Measurements from ENCODE around the gene ZNF771.

DNA sequence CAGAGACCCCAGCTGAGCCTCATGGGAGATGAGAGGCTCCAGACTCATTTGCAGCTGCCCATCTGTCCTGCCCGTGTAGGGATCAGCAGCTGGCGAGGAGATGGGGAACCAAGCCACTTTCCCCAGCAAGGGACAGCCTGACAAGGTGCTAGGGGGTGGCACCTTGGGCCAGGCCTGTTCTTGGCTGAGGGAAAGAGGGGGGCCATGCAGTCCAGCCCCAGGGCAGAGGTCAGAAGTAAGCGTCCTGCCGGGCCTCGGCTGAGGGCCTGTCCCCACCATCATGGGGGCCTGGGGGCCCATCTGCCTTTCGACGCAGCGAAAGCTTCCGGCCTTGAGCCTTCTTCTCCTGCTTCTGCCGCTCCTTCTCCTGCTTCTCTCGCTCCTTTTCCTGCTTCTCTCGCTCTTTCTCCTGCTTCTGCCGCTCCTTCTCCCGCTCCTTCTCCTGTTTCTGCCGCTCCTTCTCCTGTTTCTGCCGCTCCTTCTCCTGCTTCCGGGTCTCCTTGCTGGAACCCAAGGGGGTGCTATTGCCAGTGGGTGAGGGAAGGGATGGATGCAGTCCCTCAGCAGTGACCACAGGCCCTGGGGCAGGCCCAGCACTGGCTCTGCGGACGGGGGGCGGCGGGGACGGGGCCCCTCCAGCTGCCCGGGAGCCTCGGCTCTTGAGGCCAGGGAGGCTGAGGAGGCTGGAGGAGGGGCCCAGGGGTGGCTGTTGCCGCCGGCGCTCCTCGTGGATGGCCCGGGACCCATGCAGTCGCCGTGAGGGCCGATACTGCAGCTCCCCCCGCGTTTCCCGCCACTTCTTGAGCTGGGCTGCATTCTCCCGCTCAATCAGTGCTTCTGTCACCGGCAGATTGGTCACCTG lies 49.5 kb upstream of the ZNF771 start:
- TF ChIP-seq POLR2AphosphoS5 (IDR thresholded peaks at IDR 0.05), result no peak
- TF ChIP-seq, protein P1, sequence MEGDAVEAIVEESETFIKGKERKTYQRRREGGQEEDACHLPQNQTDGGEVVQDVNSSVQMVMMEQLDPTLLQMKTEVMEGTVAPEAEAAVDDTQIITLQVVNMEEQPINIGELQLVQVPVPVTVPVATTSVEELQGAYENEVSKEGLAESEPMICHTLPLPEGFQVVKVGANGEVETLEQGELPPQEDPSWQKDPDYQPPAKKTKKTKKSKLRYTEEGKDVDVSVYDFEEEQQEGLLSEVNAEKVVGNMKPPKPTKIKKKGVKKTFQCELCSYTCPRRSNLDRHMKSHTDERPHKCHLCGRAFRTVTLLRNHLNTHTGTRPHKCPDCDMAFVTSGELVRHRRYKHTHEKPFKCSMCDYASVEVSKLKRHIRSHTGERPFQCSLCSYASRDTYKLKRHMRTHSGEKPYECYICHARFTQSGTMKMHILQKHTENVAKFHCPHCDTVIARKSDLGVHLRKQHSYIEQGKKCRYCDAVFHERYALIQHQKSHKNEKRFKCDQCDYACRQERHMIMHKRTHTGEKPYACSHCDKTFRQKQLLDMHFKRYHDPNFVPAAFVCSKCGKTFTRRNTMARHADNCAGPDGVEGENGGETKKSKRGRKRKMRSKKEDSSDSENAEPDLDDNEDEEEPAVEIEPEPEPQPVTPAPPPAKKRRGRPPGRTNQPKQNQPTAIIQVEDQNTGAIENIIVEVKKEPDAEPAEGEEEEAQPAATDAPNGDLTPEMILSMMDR (IDR thresholded peaks at IDR 0.05), result no peak

Data from transverse colon (tissue), 4 donors.